Measurements from ENCODE around the gene HIGD1A.
A peak's percentile ranks its signal among the peaks of the same experiment; 100 is the strongest.
"Not testable (repeated sequence)": the region's sequence is repeated elsewhere in the genome, so short reads cannot be mapped to it uniquely, and the experiment has no call there.

HIGD1A gene

GRCh38 chr3:42830437-42831320, 26.4 kb upstream of the HIGD1A start:
- DNase-seq, result peak; percentile 37
- in situ Hi-C loops (cut with HindIII; ENCODE audit: low pct_ligation_motif_present, low pct_unique_long_range_greater_than_20kb, low sequenced_read_pairs), result no loop called here

GRCh38 chr3:42829628-42830436, 25.5 kb upstream of the HIGD1A start:
- no peak for DNase-seq
- in situ Hi-C loops (cut with HindIII; ENCODE audit: low pct_ligation_motif_present, low pct_unique_long_range_greater_than_20kb, low sequenced_read_pairs), result no loop called here

- in situ Hi-C loops (cut with HindIII; ENCODE audit: low pct_ligation_motif_present, low pct_unique_long_range_greater_than_20kb, low sequenced_read_pairs), result no loop called here
- no peak for DNase-seq
Measured at GRCh38 chr3:42829083-42829627, 24.9 kb upstream of the HIGD1A start.

GRCh38 chr3:42827654-42828053, 23.4 kb upstream of the HIGD1A start:
- no peak for DNase-seq
- in situ Hi-C loops (cut with HindIII; ENCODE audit: low pct_ligation_motif_present, low pct_unique_long_range_greater_than_20kb, low sequenced_read_pairs), result no loop called here

GRCh38 chr3:42827023-42827422, 22.7 kb upstream of the HIGD1A start:
- in situ Hi-C loops (cut with HindIII; ENCODE audit: low pct_ligation_motif_present, low pct_unique_long_range_greater_than_20kb, low sequenced_read_pairs), result no loop called here
- no peak for DNase-seq

- in situ Hi-C loops (cut with HindIII; ENCODE audit: low pct_ligation_motif_present, low pct_unique_long_range_greater_than_20kb, low sequenced_read_pairs), result no loop called here
- DNase-seq, result no peak
Measured at GRCh38 chr3:42826141-42826540, 21.9 kb upstream of the HIGD1A start.

- no peak for DNase-seq
Measured at GRCh38 chr3:42823351-42823750, 19.1 kb upstream of the HIGD1A start.

GRCh38 chr3:42822828-42823227, 18.5 kb upstream of the HIGD1A start:
- DNase-seq, result no peak
- in situ Hi-C loops (cut with HindIII; ENCODE audit: low pct_ligation_motif_present, low pct_unique_long_range_greater_than_20kb, low sequenced_read_pairs), result no loop called here

More at GRCh38 chr3:42823351-42823750, 19.1 kb upstream of the HIGD1A start:
- in situ Hi-C loops (cut with HindIII; ENCODE audit: low pct_ligation_motif_present, low pct_unique_long_range_greater_than_20kb, low sequenced_read_pairs), result no loop called here

GRCh38 chr3:42820746-42821051, 16.4 kb upstream of the HIGD1A start:
- in situ Hi-C loops (cut with HindIII; ENCODE audit: low pct_ligation_motif_present, low pct_unique_long_range_greater_than_20kb, low sequenced_read_pairs), result no loop called here

GRCh38 chr3:42819351-42819965, 15.2 kb upstream of the HIGD1A start:
- no peak for DNase-seq
- in situ Hi-C loops (cut with HindIII; ENCODE audit: low pct_ligation_motif_present, low pct_unique_long_range_greater_than_20kb, low sequenced_read_pairs), result no loop called here

More at GRCh38 chr3:42820746-42821051, 16.4 kb upstream of the HIGD1A start:
- DNase-seq, result no peak

GRCh38 chr3:42815826-42816225, 11.5 kb upstream of the HIGD1A start:
- DNase-seq, result no peak
- in situ Hi-C loops (cut with HindIII; ENCODE audit: low pct_ligation_motif_present, low pct_unique_long_range_greater_than_20kb, low sequenced_read_pairs), result no loop called here

GRCh38 chr3:42814914-42815507, 10.7 kb upstream of the HIGD1A start:
- no peak for DNase-seq

GRCh38 chr3:42814246-42814645, 10.0 kb upstream of the HIGD1A start:
- no peak for DNase-seq
- in situ Hi-C loops (cut with HindIII; ENCODE audit: low pct_ligation_motif_present, low pct_unique_long_range_greater_than_20kb, low sequenced_read_pairs), result no loop called here

More at GRCh38 chr3:42814914-42815507, 10.7 kb upstream of the HIGD1A start:
- in situ Hi-C loops (cut with HindIII; ENCODE audit: low pct_ligation_motif_present, low pct_unique_long_range_greater_than_20kb, low sequenced_read_pairs), result no loop called here

- DNase-seq; in situ Hi-C loops (cut with HindIII; ENCODE audit: low pct_ligation_motif_present, low pct_unique_long_range_greater_than_20kb, low sequenced_read_pairs): not testable (repeated sequence)
Measured at GRCh38 chr3:42811118-42811883, 7.0 kb upstream of the HIGD1A start.

- in situ Hi-C loops (cut with HindIII; ENCODE audit: low pct_ligation_motif_present, low pct_unique_long_range_greater_than_20kb, low sequenced_read_pairs), result not testable (repeated sequence)
- peak; percentile 29 for DNase-seq
Measured at GRCh38 chr3:42810706-42811105, 6.4 kb upstream of the HIGD1A start.

GRCh38 chr3:42809202-42809601, 4.9 kb upstream of the HIGD1A start, which contains the start of gene ACKR2:
ACKR2 (plus strand) TSS chr3:42809445; CDS start chr3:42864503, 55,058 bp downstream.
- no peak for DNase-seq

GRCh38 chr3:42807929-42808328, 3.6 kb upstream of the HIGD1A start:
- DNase-seq, result no peak
- in situ Hi-C loops (cut with HindIII; ENCODE audit: low pct_ligation_motif_present, low pct_unique_long_range_greater_than_20kb, low sequenced_read_pairs), result no loop called here

More at GRCh38 chr3:42809202-42809601, 4.9 kb upstream of the HIGD1A start, which contains the start of gene ACKR2:
- in situ Hi-C loops (cut with HindIII; ENCODE audit: low pct_ligation_motif_present, low pct_unique_long_range_greater_than_20kb, low sequenced_read_pairs), result no loop called here

All from ACHN (cell line).